Pancreas (tissue), 10 donors: ENCODE results near the gene PLEKHO1. TPM values are rescaled to one million over a fixed set of nuclear protein-coding genes. Genes with fewer than 3 reads are reported as not detected.
A peak's percentile ranks its signal among the peaks of the same experiment; 100 is the strongest.

Source experiments
- ATAC-seq, 4 donors: fragments of 200-7000 bp; cut with Tn5 transposase; one replicate each; pipeline versions ENCODE4 v1.8.0 to v1.9.1; 2020; ENCODE audit warnings: mild to moderate bottlenecking in 4 of 4, moderate library complexity in 4 of 4
- DNase-seq, 6 donors: peaks; one replicate each; pipeline ENCODE4 v3.0.0-alpha.2; 2020
- FAIRE-seq: peaks from 2 replicates; lab custom pipeline; 2012; peaks lifted over from hg19 to GRCh38; lab: Jason Lieb, UNC
- H3K27ac ChIP-seq, 4 donors: fragments of 200-600 bp; sonication (generic); 1 replicate in 3 of 4; 2 replicates in 1 of 4; pipeline versions ENCODE4 v1.5.0 to v1.8.0; 2020
- H3K27me3 ChIP-seq, 4 donors: fragments of 200-600 bp; one replicate each; pipeline ENCODE4 v1.8.0; 2021
- H3K36me3 ChIP-seq, 3 donors: fragments of 200-600 bp; sonication (generic) in 1 of 3; one replicate each; pipeline versions ENCODE4 v1.5.0 to v1.8.0; 2020 to 2021
- H3K4me1 ChIP-seq, 3 donors: fragments of 200-600 bp; one replicate each; pipeline ENCODE4 v1.8.0; 2021
- H3K4me3 ChIP-seq, 4 donors: fragments of 200-600 bp; sonication (generic) in 2 of 4; one replicate each; pipeline versions ENCODE4 v1.5.0 to v1.8.0; 2020 to 2021
- H3K9me3 ChIP-seq, 4 donors: fragments of 200-600 bp; one replicate each; pipeline ENCODE4 v1.8.0; 2021
- WGBS, 2 donors: extraction: QIAGEN DNeasy Blood & Tissue Kit; methylation state at CpG; one replicate each; pipeline ENCODE4 v1.1.7; 2013; 5-methylcytosine and 5-hydroxymethylcytosine counted together
- intact Hi-C, 3 donors: fragments of 100-400 bp; cut with DNase I; formaldehyde crosslinking; loops; one replicate each; pipeline versions ENCODE4 v1.11.1 to v1.14.2; 2022
- polyA plus RNA-seq, 2 donors: library from polyadenylated mRNA; stranded (reverse); fragments of 200-250 nt; gene quantifications; one replicate each; pipeline ENCODE4 v1.2.3, GENCODE V29; 2013
- total RNA-seq, 6 donors: library from RNA; stranded (reverse); fragmentation: NEBNext Ultra II Directional in 4 of 6; extraction: Animal tissue kit (Norgen Biotek cat#: 25700) in 4 of 6; gene quantifications; one replicate each; pipeline versions ENCODE4 v1.2.1 to v1.2.4, GENCODE V29; 2021 to 2023
- TF ChIP-seq, protein P1 (sequence below), 4 donors: fragments of 200-600 bp; sonication (generic) in 3 of 4; IDR thresholded peaks; one replicate each; pipeline versions ENCODE4 v1.5.0 to v1.8.0; 2021; ENCODE audit warnings: antibody characterized with exemption in 4 of 4
- donor health status: healthy with polysubstance abuse.
- donor health status: DM: no; HTN: no; CAD: no; lungs with moderate emphysema.
- donor health status: DM: no; HTN: no; CAD: no.
- donor health status: control.
- donor health status: control.
- donor health status: Bipolar disorder and iron deficiency.
- donor health status: DM: yes; HTN: yes; CAD: no.
- donor health status: DM: no; HTN: no; CAD: no.
- donor health status: DM: no; HTN: no; CAD: no.
- donor health status: DM: yes; HTN: yes; CAD: no.

Gene PLEKHO1
- total and polyA plus RNA-seq, 8 donors = 1.2 to 16.1 (median 7.3) TPM

GRCh38 chr1:150165622-150166612 lies 16.2 kb downstream of the PLEKHO1 start:
- intact Hi-C loops = no loop called here
- Histone ChIP-seq H3K4me3 (no peak overlapping the region), H3K36me3 (no peaks in the 10 kb centered on the region), H3K9me3 (no peaks in the 10 kb centered on the region), H3K4me1 (peaks cover 0 to 11% (median 0%) of the 10 kb centered on the region in 3 donors), H3K27ac (no peak overlapping the region), H3K27me3 (no peaks in the 10 kb centered on the region)
- 44 to 49% methylated on average over 14 of the region's 14 CpGs for WGBS, 2 donors
- ATAC-seq = peak in 3 of 4 donors; percentile 30 to 40 (median 35)
- no peak for FAIRE-seq
- TF ChIP-seq, protein P1, sequence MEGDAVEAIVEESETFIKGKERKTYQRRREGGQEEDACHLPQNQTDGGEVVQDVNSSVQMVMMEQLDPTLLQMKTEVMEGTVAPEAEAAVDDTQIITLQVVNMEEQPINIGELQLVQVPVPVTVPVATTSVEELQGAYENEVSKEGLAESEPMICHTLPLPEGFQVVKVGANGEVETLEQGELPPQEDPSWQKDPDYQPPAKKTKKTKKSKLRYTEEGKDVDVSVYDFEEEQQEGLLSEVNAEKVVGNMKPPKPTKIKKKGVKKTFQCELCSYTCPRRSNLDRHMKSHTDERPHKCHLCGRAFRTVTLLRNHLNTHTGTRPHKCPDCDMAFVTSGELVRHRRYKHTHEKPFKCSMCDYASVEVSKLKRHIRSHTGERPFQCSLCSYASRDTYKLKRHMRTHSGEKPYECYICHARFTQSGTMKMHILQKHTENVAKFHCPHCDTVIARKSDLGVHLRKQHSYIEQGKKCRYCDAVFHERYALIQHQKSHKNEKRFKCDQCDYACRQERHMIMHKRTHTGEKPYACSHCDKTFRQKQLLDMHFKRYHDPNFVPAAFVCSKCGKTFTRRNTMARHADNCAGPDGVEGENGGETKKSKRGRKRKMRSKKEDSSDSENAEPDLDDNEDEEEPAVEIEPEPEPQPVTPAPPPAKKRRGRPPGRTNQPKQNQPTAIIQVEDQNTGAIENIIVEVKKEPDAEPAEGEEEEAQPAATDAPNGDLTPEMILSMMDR (IDR thresholded peaks at IDR 0.05) = peak in 2 of 4 donors; percentile 22 to 32
- no peak for DNase-seq

DNA sequence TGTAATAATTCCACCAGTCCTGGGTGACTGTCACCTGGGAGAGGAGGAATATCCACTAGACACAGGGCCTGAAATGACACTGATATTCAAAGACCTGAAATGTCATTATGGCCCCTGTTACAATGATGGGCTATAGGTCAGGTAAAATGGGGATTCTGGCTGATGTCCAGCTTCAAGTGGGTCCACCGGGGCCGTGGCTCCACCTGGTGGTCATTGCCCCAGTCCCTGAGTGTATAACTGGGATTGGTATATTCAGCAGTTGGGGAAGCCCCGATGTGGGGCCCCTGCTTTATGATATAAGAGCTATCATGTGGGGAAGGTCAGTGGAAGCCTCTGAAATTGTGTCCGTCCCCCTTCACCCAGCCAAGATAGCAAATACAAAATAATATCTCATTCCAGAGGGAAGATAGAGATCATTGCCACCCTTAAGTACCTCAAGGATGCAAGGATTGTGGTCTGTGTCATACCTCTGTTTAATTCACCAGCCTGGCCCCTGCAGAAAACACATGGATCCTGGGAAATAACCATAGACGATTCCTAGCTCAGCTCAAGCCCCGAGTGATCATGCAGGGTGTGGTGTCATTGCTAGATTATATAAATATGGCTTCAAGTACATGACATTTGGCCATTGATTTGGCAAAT lies 19.4 kb downstream of the PLEKHO1 start:
- no peaks in the 10 kb centered on the region for H3K9me3 ChIP-seq
- peaks cover 0 to 5% (median 0%) of the 10 kb centered on the region in 3 donors for H3K4me1 ChIP-seq
- TF ChIP-seq, protein P1 (IDR thresholded peaks at IDR 0.05) = peak; percentile 29 to 50 (median 40)
- no peaks in the 10 kb centered on the region for H3K36me3 ChIP-seq
- no peak overlapping the region for H3K4me3 ChIP-seq
- ATAC-seq = peak in 3 of 4 donors; percentile 71 to 77 (median 77)
- H3K27me3 ChIP-seq = no peaks in the 10 kb centered on the region
- H3K27ac ChIP-seq = no peak overlapping the region
- FAIRE-seq = no peak
- WGBS, 2 donors = 8 to 10% methylated on average over 6 of the region's 6 CpGs
- peak in 4 of 6 donors; percentile 21 to 76 (median 47) for DNase-seq
- intact Hi-C loops = no loop called here

- no peak for ATAC-seq
- H3K36me3 ChIP-seq = no peaks in the 10 kb centered on the region
- no peaks in the 10 kb centered on the region for H3K4me1 ChIP-seq
- TF ChIP-seq, protein P1 (IDR thresholded peaks at IDR 0.05) = no peak
- no peaks in the 10 kb centered on the region for H3K27me3 ChIP-seq
- intact Hi-C loops = loop anchor here in 1 of 3 donors (10.0 kb wide), 1 partner anchor 207 kb away; no protein-coding TSS in a partner anchor
- 65 to 85% methylated on average over 2 of the region's 2 CpGs for WGBS, 2 donors
- H3K27ac ChIP-seq = no peak overlapping the region
- no peak for FAIRE-seq
- H3K9me3 ChIP-seq = no peaks in the 10 kb centered on the region
- no peak overlapping the region for H3K4me3 ChIP-seq
- DNase-seq = no peak
Observed at GRCh38 chr1:150171801-150172200, 22.1 kb downstream of the PLEKHO1 start.

- Histone ChIP-seq H3K4me3 (no peak overlapping the region), H3K27me3 (no peaks in the 10 kb centered on the region), H3K27ac (no peak overlapping the region), H3K4me1 (no peaks in the 10 kb centered on the region), H3K9me3 (no peaks in the 10 kb centered on the region), H3K36me3 (no peaks in the 10 kb centered on the region)
- FAIRE-seq (no peak), ATAC-seq (no peak), DNase-seq (no peak)
- TF ChIP-seq, protein P1 (IDR thresholded peaks at IDR 0.05) = no peak
- 62 to 63% methylated on average over 7 of the region's 7 CpGs for WGBS, 2 donors
- intact Hi-C loops = loop anchor here in 1 of 3 donors (10.0 kb wide), 1 partner anchor 208 kb away; no protein-coding TSS in a partner anchor
Observed at GRCh38 chr1:150173141-150173585, 23.4 kb downstream of the PLEKHO1 start.
